Dendritic cell treated with granulocyte-macrophage colony-stimulating factor and Interleukin-4, amounts not matched to agents 40 ng/mL and 50 ng/mL, for 4 days (primary cell): ENCODE results near the gene ADGRG6.

Experiments used
- H3K27ac Mint-ChIP-seq: one replicate; pipeline ENCODE4 v1.8.0; 2022; ENCODE audit warnings: mild to moderate bottlenecking, mixed read lengths
- H3K27me3 Mint-ChIP-seq: one replicate; pipeline ENCODE4 v1.8.0; 2022; ENCODE audit warnings: mild to moderate bottlenecking, mixed read lengths
- H3K36me3 Mint-ChIP-seq: one replicate; pipeline ENCODE4 v1.8.0; 2022; ENCODE audit warnings: low read depth, mixed read lengths
- H3K4me1 Mint-ChIP-seq: one replicate; pipeline ENCODE4 v1.8.0; 2022; ENCODE audit warnings: low read depth, mixed read lengths
- H3K4me3 Mint-ChIP-seq: one replicate; pipeline ENCODE4 v1.8.0; 2022; ENCODE audit warnings: mild to moderate bottlenecking, moderate library complexity, mixed read lengths
- H3K9me3 Mint-ChIP-seq: one replicate; pipeline ENCODE4 v1.8.0; 2022; ENCODE audit warnings: mixed read lengths
- intact Hi-C: fragments of 100-400 bp; cut with micrococcal nuclease; formaldehyde crosslinking; loops from one replicate; pipeline ENCODE4 v1.15.0; 2022

Gene ADGRG6

DNA sequence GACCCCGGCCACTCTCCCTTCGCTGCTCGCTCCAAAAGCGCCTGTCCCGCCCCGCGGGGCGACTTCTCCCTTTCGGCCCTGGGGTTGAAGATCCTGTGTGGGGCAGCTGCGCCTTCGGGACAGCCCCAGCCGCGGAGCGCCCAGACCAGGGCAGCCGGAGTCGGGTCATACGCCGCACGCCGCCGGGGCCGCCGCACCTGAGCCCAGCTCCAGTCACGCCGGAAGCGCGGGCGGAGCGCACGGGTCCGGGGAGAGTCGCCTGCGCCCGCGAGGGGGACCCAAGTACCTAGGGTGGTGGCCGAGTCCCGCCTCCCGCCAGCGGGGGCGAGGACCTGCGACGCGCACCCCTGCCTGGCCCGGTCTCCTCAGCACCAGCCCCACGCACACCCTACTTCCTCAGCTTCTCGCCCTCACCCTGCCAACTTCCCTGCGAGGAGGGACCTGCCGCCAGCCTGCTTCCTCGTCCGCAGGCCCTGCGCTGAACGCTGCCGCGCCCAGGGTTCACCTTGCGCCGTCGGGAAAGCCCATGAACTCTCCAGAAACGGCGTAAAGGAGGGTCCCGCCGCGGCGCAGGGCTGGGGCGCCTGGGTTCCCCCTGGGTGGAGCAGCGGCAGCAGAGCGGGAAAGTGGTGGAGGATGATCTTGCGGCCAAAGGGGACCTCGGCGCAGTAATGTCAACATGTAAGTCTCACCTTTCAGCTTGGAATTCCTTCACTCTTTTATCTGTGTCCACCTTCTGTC is at the start of gene ADGRG6:
Gene ADGRG6 (plus strand): TSS at position 357 of the 741 bp plus-strand sequence. CDS start 323 bp downstream, at position 680.
- H3K4me1 Mint-ChIP-seq: peaks cover 32% of the 10 kb centered on the region
- H3K36me3 Mint-ChIP-seq: no peaks in the 10 kb centered on the region
- intact Hi-C loops: no loop called here
- peaks cover 29% of the 10 kb centered on the region for H3K27me3 Mint-ChIP-seq
- no peaks in the 10 kb centered on the region for H3K9me3 Mint-ChIP-seq
- H3K27ac Mint-ChIP-seq: no peak within 1 kb of the TSS
- H3K4me3 Mint-ChIP-seq: peak within 1 kb of the TSS; percentile 71

DNA sequence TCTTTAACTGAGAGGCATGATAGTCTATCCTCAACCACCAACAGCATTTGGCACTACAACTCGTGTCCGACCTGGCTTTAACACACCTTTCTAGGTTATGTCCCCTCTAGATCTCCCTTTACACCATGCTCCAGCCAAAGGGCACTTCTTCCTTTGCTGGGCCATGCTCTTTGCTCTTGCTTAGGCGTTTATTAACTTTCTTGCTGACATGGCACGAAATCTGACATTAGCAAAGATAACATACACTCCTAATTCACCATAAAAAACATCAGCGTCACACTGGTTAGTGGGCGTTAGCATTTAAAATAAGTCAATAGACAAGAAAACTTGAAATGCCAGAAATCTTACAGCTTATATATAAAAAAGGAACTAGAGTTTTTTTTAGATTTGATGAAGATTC is 47.3 kb upstream of the ADGRG6 start:
- H3K4me3 Mint-ChIP-seq: no peak overlapping the region
- H3K4me1 Mint-ChIP-seq: no peaks in the 10 kb centered on the region
- no peaks in the 10 kb centered on the region for H3K9me3 Mint-ChIP-seq
- H3K27ac Mint-ChIP-seq: no peak overlapping the region
- no peaks in the 10 kb centered on the region for H3K27me3 Mint-ChIP-seq
- intact Hi-C loops: no loop called here
- H3K36me3 Mint-ChIP-seq: no peaks in the 10 kb centered on the region

DNA sequence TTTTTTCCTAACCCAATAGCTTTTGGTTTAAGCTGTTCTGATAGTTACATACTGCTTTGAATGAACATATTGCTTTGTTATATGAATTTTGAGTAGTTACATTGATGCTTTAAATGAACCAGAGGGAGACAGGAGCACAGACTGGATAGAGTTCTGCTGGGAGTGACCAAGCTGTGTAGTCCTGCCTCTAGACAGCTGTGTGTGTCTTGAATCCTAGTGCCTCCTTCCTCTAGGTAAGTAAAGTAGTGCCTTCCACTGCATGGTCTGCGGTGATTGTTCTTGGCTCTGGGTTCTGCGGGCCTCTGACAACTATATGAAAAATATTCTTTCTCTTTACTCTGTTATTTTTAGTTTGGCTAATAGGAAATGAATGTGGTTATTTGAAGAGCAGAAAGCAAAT is 46.0 kb upstream of the ADGRG6 start:
- H3K4me1 Mint-ChIP-seq: no peaks in the 10 kb centered on the region
- intact Hi-C loops: no loop called here
- H3K4me3 Mint-ChIP-seq: no peak overlapping the region
- no peaks in the 10 kb centered on the region for H3K9me3 Mint-ChIP-seq
- H3K36me3 Mint-ChIP-seq: no peaks in the 10 kb centered on the region
- H3K27ac Mint-ChIP-seq: no peak overlapping the region
- H3K27me3 Mint-ChIP-seq: no peaks in the 10 kb centered on the region

DNA sequence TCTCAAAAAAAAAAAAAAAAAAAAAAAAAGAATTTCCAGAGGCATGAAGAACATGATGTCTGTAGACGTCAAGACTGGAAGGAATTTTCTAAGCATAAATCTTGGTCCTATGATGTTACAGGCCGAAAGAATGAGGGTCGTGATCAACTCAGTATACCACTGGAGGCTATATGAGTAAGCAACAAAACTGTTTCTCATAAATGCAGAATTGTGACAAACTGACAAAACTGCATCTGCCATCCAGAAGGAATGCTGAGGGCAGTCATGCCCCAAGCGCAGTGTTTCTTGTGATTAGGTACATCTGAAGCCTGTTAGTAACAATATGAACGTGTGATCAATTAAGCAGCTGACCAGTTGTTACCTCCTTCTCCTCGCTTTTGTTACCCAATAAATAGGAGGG is 43.5 kb upstream of the ADGRG6 start:
- Mint-ChIP-seq H3K36me3 (no peaks in the 10 kb centered on the region), H3K27ac (no peak overlapping the region), H3K4me3 (no peak overlapping the region), H3K9me3 (no peaks in the 10 kb centered on the region), H3K4me1 (no peaks in the 10 kb centered on the region), H3K27me3 (no peaks in the 10 kb centered on the region)
- intact Hi-C loops: no loop called here

DNA sequence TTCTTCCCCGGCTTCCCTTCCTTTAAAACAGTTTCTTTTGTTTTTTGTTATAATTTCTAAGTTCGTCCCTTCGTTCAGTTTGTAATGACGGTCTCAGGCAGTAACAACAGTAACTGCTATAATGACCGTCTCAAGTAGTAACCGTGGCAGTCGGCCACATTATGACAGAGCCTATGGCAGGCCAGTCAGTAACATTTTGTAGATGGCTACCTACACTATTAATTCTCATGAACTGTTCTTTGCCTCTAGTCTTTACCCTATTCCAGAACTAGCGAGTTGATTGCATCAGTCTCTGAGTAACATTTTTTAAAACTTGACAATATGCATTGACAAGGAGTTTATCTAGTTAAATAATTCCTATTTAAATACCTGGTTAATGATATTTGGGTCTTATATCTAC is 43.0 kb upstream of the ADGRG6 start:
- Mint-ChIP-seq H3K4me3 (no peak overlapping the region), H3K9me3 (no peaks in the 10 kb centered on the region), H3K27ac (no peak overlapping the region), H3K4me1 (no peaks in the 10 kb centered on the region), H3K27me3 (no peaks in the 10 kb centered on the region), H3K36me3 (no peaks in the 10 kb centered on the region)
- intact Hi-C loops: no loop called here

DNA sequence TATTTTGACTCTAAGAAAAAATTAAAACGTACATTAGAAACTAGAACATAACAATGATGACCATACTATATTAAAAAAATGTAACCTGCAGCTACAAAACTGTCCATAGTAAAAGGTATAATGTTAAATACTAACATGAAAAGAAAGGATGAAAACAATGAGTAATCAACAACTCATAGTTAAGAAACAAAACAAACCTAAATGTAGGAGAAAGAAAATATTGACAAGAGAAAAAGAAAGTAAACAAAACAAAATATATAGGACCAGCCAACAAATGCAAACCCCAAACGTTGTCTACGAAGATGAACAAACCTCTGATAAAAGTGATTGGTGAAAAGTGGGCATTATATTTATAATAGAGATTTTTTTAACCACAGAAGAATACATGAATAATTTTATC is 41.1 kb upstream of the ADGRG6 start:
- Mint-ChIP-seq H3K27me3 (no peaks in the 10 kb centered on the region), H3K9me3 (no peaks in the 10 kb centered on the region), H3K4me1 (no peaks in the 10 kb centered on the region), H3K27ac (no peak overlapping the region), H3K36me3 (no peaks in the 10 kb centered on the region), H3K4me3 (no peak overlapping the region)
- intact Hi-C loops: no loop called here

DNA sequence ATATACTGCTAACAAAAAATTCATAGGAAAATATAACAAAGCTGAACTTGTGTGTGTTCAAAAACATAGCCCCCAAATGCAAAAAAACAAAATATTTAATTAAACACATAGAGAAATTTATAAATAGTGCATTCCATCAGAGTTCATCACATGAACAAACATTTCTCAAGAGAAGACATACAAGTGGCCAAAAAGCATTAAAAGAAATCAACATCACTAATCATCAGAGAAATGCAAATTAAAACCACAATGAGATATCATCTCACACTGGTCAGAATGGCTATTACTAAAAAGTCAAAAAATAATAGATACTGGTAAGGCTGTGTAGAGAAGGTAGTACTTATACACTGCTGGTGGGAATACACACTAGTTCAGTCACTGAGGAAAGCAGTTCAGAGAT is 39.6 kb upstream of the ADGRG6 start:
- intact Hi-C loops: no loop called here
- no peaks in the 10 kb centered on the region for H3K9me3 Mint-ChIP-seq

DNA sequence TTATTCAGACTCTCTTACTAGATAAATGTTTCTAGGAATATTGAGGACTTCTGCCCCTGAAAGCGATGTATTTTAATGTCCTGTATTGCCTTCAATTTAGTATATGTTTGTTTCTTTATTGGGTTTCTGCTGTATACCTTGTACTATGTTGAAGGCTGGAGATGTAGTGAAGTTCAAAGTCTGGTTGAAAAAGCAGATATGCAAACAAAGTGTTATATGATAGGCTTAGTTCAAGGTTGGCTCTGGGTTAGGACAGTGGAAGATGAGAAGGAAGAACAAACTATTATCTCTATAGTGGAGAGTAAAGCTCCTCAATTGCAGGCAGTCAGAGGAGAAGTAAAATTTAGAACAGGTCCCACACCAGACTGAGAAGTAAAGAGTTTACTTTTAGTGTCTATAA is 36.3 kb upstream of the ADGRG6 start:
- Mint-ChIP-seq H3K27ac (no peak overlapping the region), H3K9me3 (no peaks in the 10 kb centered on the region), H3K4me1 (no peaks in the 10 kb centered on the region), H3K4me3 (no peak overlapping the region), H3K36me3 (no peaks in the 10 kb centered on the region), H3K27me3 (no peaks in the 10 kb centered on the region)
- intact Hi-C loops: no loop called here

More for the DNA sequence above, 39.6 kb upstream of the ADGRG6 start:
- no peak overlapping the region for H3K27ac Mint-ChIP-seq
- no peaks in the 10 kb centered on the region for H3K27me3 Mint-ChIP-seq
- H3K4me3 Mint-ChIP-seq: no peak overlapping the region
- no peaks in the 10 kb centered on the region for H3K36me3 Mint-ChIP-seq
- no peaks in the 10 kb centered on the region for H3K4me1 Mint-ChIP-seq

DNA sequence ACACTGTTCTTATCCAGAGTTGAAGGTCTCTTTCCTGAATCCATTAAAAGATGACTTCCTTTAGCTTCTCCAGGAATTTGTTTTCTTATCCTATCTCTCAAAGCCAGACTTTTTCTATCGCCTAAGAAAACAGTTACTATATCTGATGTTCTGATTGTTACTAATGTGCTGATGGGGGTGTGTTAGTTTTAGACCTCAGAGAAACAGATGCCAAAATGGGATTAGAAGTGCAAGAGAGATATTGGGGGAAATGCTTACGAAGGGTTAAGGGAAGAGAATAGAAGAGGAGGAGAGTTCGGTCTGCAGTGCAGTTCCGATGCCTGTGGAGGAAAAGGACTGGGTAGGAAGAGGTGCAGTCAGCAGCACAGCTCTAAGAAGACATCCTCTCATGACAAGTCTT is 35.7 kb upstream of the ADGRG6 start:
- H3K27ac Mint-ChIP-seq: no peak overlapping the region
- no peaks in the 10 kb centered on the region for H3K9me3 Mint-ChIP-seq
- no peak overlapping the region for H3K4me3 Mint-ChIP-seq
- intact Hi-C loops: no loop called here
- H3K36me3 Mint-ChIP-seq: no peaks in the 10 kb centered on the region
- no peaks in the 10 kb centered on the region for H3K4me1 Mint-ChIP-seq
- H3K27me3 Mint-ChIP-seq: no peaks in the 10 kb centered on the region

DNA sequence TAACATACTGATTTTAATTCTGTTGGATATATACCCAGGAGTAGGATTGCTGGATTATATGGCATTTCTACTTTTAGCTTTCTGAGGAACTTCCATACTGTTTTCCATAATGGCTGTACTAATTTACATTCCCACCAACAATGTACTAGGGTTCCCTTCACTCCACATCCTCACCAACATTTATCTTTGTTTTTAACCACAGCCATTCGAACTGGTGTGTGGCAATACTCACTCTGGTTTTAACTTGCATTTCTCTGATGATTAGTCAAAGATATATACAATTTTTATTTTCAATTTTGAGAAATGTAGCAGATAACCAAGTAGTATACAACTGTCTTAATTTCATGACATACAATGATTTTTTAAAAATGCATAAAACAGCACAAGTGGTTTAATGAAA is 30.3 kb upstream of the ADGRG6 start:
- H3K4me1 Mint-ChIP-seq: no peaks in the 10 kb centered on the region
- no peaks in the 10 kb centered on the region for H3K9me3 Mint-ChIP-seq
- intact Hi-C loops: no loop called here
- no peak overlapping the region for H3K27ac Mint-ChIP-seq
- H3K4me3 Mint-ChIP-seq: no peak overlapping the region
- H3K36me3 Mint-ChIP-seq: no peaks in the 10 kb centered on the region
- no peaks in the 10 kb centered on the region for H3K27me3 Mint-ChIP-seq

DNA sequence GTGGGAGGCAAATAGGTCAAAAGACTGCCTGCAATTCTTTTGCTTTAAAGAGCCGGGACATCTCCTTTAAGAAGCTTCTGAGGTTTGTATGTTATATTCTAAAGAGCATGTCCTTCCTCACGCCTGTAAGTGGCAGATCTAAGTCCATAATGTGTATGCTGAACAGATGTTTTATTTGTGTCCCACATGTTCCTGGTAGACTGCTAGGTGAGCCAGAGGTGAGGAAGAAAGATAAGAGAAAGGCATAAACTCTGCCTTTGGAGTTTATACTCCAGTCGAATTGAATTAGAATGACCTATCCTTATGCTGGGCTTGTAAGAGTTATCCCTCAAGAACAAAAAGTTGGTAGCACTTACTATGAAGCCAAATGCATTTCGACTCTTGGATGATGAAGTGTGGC is 27.2 kb upstream of the ADGRG6 start:
- Mint-ChIP-seq H3K27ac (no peak overlapping the region), H3K4me3 (no peak overlapping the region), H3K36me3 (no peaks in the 10 kb centered on the region), H3K4me1 (no peaks in the 10 kb centered on the region), H3K27me3 (no peaks in the 10 kb centered on the region), H3K9me3 (no peaks in the 10 kb centered on the region)
- intact Hi-C loops: no loop called here

DNA sequence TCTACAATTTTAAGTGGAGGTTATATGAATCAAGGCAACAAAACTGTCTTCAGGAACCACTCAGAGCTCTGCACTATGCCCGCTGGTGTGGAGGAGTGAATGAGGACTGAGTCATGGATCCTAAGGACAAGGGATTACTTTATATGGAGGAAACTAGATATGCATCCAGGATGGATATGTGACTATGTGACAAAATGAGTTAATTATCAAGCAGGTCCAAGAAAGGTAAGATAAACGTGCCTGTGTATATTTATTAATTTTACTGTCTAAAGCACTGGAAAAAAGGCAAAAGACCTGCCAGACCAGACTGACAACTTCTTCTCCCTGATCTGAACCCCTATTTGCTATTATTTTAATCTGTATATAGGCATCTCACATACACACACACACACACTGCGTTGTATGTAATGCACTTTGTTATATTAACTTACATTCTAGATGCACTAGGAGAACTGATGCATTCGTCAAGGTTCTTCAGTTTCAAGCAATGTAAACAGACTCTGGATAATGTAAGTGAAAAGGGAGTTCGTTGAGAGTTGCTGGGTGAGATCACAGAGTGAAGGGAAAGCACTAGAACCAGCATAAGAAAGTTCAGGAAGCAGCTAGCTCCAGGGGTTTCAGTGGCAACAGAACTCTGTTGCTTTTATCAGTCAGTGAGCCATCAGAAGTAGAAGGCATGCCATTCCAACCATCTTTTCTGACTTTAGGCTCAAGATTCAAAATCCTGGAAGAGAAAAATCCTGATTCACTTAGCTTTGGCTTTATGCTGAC is 26.4 kb upstream of the ADGRG6 start:
- H3K27me3 Mint-ChIP-seq: no peaks in the 10 kb centered on the region
- no peak overlapping the region for H3K4me3 Mint-ChIP-seq
- no peak overlapping the region for H3K27ac Mint-ChIP-seq
- intact Hi-C loops: no loop called here
- H3K4me1 Mint-ChIP-seq: no peaks in the 10 kb centered on the region
- H3K36me3 Mint-ChIP-seq: no peaks in the 10 kb centered on the region
- H3K9me3 Mint-ChIP-seq: no peaks in the 10 kb centered on the region

DNA sequence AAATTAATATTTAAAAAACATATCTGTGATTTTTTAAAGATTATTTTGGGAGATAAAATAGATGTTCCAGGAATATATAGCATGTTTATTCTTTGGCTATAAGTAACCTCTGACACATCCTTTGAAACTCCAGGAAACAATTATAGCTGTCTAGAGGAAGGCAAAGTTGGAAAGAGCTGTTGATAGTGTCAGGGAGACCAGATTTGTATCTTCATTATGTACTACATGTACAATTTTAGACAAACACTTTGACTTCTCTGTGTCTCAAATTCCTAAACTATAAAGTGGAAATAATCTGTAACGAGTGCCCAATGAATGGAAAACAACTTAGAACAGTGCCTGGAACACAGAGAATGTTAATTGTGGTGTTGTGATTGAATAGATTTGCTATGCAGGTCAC is 25.6 kb upstream of the ADGRG6 start:
- intact Hi-C loops: no loop called here
- Mint-ChIP-seq H3K27ac (no peak overlapping the region), H3K36me3 (no peaks in the 10 kb centered on the region), H3K4me3 (no peak overlapping the region), H3K27me3 (no peaks in the 10 kb centered on the region), H3K9me3 (peaks cover 8% of the 10 kb centered on the region), H3K4me1 (no peaks in the 10 kb centered on the region)

DNA sequence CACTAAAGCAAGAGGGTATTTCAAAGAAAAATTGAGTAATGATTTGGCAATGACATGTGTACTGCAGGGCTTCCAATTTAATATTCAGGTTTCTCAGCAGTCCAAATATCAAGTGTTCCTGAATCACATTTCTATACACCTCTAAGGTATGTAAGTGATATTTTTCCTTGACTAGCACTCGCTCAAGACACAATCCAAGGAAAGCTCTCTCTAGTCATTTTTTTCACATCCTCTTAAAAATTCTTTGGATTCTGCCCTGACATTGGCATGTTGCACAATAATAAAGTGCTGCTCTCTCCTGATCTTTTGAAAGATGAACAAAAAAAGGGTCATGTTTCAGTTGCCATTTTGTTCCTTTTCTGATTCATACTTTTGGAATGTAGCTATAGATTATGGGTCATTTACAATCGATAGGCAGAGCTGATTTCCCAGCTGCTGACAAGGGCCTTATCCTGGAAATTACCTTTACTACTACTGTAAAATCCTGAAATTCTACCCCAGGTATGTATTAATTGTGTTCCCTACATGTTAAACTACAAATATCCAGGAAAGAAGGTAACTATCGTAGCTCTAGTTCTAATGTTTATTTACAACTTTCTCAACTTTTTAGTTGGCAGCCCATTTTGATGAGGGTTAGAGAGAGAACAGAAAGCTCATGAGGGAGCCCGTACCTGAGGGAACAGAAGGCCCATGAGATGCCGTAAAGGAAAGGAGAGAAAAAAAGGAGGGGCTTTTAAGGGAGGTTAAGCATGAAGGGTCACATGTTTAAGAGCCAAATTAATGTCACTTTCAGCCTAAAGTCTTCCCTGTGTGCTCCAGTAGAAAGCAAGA is 22.2 kb upstream of the ADGRG6 start:
- Mint-ChIP-seq H3K36me3 (no peaks in the 10 kb centered on the region), H3K27me3 (no peaks in the 10 kb centered on the region), H3K9me3 (peaks cover 11% of the 10 kb centered on the region), H3K27ac (no peak overlapping the region), H3K4me1 (no peaks in the 10 kb centered on the region), H3K4me3 (no peak overlapping the region)
- intact Hi-C loops: no loop called here
